Memory B cell (primary cell): ENCODE results near the gene ZNF629.
A peak's percentile ranks its signal among the peaks of the same experiment; 100 is the strongest.

ENCODE experiments used
- ATAC-seq: fragments of 150-1000 bp; cut with Tn5 transposase; 2 replicates; pipeline ENCODE4 v1.10.0; 2021; ENCODE audit warnings: low read depth, mild to moderate bottlenecking, moderate library complexity
- DNase-seq, 2 donors: peaks; one replicate each; pipeline ENCODE4 v3.0.0; 2022; ENCODE audit warnings: low spot score in 2 of 2
- H3K27ac Mint-ChIP-seq: one replicate; pipeline ENCODE4 v1.8.0; 2022; ENCODE audit warnings: mild to moderate bottlenecking, moderate library complexity, mixed read lengths
- H3K27me3 Mint-ChIP-seq: one replicate; pipeline ENCODE4 v1.8.0; 2022; ENCODE audit warnings: mixed read lengths
- H3K36me3 Mint-ChIP-seq: one replicate; pipeline ENCODE4 v1.8.0; 2022; ENCODE audit warnings: mild to moderate bottlenecking, mixed read lengths
- H3K4me1 Mint-ChIP-seq: one replicate; pipeline ENCODE4 v1.8.0; 2022; ENCODE audit warnings: mixed read lengths
- H3K4me3 Mint-ChIP-seq: one replicate; pipeline ENCODE4 v1.8.0; 2022; ENCODE audit warnings: mild to moderate bottlenecking, moderate library complexity, mixed read lengths
- H3K9me3 Mint-ChIP-seq: one replicate; pipeline ENCODE4 v1.8.0; 2022; ENCODE audit warnings: mixed read lengths

ZNF629 gene

DNA sequence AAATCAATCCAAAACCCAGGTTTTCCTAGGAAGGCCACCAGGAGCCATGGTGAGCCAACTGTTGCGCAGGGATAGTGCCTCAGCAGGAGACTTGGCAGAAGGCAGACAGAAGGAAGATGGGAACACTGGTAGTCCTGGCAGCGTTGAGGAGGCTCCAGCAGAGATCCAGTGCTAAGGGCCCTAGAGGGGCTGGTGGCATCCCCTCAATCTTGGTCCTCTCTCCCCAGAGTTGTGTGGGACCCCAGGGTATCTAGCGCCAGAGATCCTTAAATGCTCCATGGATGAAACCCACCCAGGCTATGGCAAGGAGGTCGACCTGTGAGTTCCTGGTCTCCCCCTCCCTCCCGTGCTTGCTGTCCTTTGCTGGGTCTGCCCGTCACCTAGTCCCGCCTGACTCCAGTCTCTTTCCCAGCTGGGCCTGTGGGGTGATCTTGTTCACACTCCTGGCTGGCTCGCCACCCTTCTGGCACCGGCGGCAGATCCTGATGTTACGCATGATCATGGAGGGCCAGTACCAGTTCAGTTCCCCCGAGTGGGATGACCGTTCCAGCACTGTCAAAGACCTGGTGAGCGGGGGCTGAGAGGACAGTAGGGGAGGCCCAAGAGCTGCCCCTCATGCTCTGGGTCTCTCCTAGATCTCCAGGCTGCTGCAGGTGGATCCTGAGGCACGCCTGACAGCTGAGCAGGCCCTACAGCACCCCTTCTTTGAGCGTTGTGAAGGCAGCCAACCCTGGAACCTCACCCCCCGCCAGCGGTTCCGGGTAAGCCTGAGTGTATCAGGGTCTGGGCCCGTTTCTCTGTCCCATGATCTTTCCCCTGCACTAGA lies 30.8 kb downstream of the ZNF629 start:
- Mint-ChIP-seq H3K36me3 (peaks cover 15% of the 10 kb centered on the region), H3K4me1 (peaks cover 18% of the 10 kb centered on the region), H3K9me3 (no peaks in the 10 kb centered on the region), H3K27me3 (no peaks in the 10 kb centered on the region), H3K4me3 (no peak overlapping the region), H3K27ac (no peak overlapping the region)
- ATAC-seq: no peak
- DNase-seq: no peak

DNA sequence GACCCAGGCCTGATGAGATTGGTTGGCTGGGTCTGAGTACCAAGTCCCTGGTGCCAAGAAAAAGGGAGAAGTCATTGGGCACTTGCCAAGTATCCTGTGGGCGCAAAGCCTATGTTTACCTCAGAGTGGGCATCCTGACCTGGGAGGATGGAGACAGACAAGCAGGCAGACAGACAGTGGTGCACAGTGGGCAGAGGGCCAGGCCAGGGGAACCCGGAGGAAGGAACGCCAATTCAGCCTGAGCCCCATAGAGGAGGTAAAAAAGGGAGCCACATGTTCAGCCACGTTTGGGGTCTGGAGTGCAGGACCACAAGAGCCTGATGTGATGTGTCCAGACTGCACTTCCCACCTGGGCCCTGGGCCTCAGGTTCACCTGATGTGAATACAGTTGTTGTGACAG lies 33.4 kb downstream of the ZNF629 start:
- ATAC-seq: no peak
- Mint-ChIP-seq H3K27ac (no peak overlapping the region), H3K9me3 (no peaks in the 10 kb centered on the region), H3K36me3 (peaks cover 18% of the 10 kb centered on the region), H3K4me1 (peaks cover 13% of the 10 kb centered on the region), H3K4me3 (no peak overlapping the region), H3K27me3 (no peaks in the 10 kb centered on the region)
- DNase-seq: no peak

DNA sequence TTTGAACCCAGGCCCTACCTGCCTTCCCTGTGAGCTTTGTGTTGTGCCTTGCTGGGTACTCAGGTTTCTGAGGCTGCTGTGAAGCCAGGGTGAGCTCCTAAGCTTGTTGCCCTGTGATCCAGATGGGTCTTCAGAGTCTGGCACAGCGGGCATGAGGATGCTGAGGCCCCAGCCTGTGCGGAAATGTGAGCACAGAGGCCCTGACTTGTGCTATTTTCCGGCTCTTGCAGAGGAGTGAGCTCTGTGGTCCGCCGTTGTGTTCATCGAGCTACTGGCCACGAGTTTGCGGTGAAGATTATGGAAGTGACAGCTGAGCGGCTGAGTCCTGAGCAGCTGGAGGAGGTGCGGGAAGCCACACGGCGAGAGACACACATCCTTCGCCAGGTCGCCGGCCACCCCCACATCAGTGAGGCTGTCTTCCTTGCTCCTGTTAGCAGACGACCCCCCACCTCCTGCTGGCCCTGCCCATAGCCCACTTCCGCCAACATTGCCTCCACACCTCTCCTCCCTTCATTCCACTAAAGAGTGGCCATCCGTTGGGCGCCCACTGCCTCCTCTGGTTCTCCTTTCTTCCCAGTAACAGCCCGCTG lies 36.0 kb downstream of the ZNF629 start:
- Mint-ChIP-seq H3K36me3 (peaks cover 18% of the 10 kb centered on the region), H3K9me3 (no peaks in the 10 kb centered on the region), H3K27ac (no peak overlapping the region), H3K4me1 (peaks cover 17% of the 10 kb centered on the region), H3K4me3 (no peak overlapping the region), H3K27me3 (no peaks in the 10 kb centered on the region)
- ATAC-seq (no peak), DNase-seq (no peak)

GRCh38 chr16:30750201-30750600 lies 36.8 kb downstream of the ZNF629 start:
- H3K4me3 Mint-ChIP-seq: peak overlapping the region; percentile 94
- H3K9me3 Mint-ChIP-seq: no peaks in the 10 kb centered on the region
- peaks cover 16% of the 10 kb centered on the region for H3K36me3 Mint-ChIP-seq

DNA sequence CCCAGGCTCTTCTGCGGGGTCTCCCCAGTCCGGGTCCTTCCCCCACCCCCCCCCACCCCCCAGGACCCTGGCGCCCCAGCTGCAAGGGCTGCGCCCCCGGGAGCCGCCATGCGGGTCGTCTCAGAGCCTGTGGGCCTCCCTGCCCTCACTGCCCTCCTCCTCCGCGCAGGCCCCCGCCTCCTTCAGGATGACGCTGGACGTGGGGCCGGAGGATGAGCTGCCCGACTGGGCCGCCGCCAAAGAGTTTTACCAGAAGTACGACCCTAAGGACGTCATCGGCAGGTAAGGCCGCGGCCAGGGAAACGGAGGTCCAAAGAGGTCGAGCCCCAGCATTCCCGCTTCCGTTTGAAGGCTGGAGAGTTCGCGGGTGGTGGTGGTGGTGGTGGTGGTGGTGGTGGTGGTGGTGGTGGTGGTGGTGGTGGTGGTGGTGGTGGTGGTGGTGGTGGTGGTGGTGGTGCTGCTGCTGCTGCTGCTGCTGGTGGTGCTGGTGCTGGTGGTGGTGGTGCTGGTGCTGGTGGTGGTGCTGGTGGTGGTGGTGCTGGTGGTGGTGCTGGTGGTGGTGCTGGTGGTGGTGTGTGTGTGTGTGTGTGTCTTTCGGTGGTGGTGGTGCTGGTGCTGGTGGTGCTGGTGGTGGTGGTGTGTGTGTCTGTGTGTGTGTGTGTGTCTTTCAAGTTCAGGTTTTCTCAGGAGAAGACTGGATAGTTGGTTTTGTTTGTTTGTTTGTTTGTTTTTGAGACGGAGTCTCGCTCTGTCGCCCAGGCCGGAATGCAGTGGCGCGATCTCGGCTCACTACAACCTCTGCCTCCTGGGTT lies 38.2 kb downstream of the ZNF629 start:
- Mint-ChIP-seq H3K4me1 (peaks cover 17% of the 10 kb centered on the region), H3K27ac (peak overlapping the region; percentile 80), H3K4me3 (peak overlapping the region; percentile 94), H3K36me3 (peaks cover 16% of the 10 kb centered on the region), H3K9me3 (no peaks in the 10 kb centered on the region), H3K27me3 (no peaks in the 10 kb centered on the region)
- DNase-seq: no peak
- ATAC-seq: no peak

More at GRCh38 chr16:30750201-30750600, 36.8 kb downstream of the ZNF629 start:
- peaks cover 17% of the 10 kb centered on the region for H3K4me1 Mint-ChIP-seq
- ATAC-seq: no peak
- H3K27ac Mint-ChIP-seq: no peak overlapping the region
- no peak for DNase-seq
- H3K27me3 Mint-ChIP-seq: no peaks in the 10 kb centered on the region

DNA sequence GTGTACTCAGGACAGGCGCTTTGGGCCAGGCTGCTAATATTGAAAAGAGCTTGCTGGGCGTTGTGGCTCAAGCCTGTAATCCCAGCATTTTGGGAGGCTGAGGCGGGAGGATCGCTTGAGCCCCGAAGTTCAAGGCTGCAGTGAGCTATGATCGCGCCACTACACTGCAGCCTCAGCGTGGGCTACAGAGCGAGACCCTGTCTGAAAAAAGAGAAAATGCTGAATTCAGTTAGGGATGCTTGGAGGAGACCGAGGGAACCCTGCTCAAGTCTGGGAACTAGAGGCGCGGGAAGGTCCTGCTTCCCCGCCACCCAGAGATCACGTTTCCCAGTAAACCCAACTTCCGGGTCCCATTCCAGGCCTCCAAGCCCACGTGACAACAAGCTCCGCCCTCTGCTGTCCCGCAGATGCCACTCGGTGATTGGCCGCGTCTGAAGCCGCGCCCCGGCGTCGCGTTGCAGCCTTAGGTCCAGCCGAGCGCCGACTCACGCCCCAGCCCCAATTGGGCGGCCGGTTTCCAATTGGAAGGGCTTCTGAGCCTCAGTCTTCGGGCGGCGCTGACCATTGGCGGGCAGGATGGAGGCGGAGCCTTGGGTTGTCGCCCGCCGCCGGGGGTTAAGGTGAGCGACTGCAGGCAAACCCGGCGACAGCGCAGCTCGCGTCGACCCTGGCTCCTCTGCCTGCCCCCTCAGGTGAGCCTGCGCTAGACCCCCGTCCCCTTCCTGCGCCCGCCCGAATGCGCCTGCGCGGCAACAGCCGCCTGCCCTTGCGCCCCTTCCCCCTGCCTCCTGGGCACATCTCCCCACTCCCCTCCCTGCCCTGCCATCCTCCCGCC lies 39.0 kb downstream of the ZNF629 start, which contains the start of gene PHKG2:
Gene PHKG2 (plus strand): TSS at position 627 of the 835 bp plus-strand sequence. CDS start 396 bp downstream, outside the sequence.
- Mint-ChIP-seq H3K4me3 (peak within 1 kb of the TSS; percentile 94), H3K27me3 (no peaks in the 10 kb centered on the region), H3K36me3 (peaks cover 18% of the 10 kb centered on the region), H3K27ac (peak within 1 kb of the TSS; percentile 80), H3K9me3 (no peaks in the 10 kb centered on the region), H3K4me1 (peaks cover 17% of the 10 kb centered on the region)
- DNase-seq: peak; percentile 87 to 93
- peak; percentile 98 for ATAC-seq

- H3K4me1 Mint-ChIP-seq: peaks cover 17% of the 10 kb centered on the region
- DNase-seq (no peak), ATAC-seq (no peak)
- no peaks in the 10 kb centered on the region for H3K27me3 Mint-ChIP-seq
- H3K27ac Mint-ChIP-seq: peak overlapping the region; percentile 80
- no peaks in the 10 kb centered on the region for H3K9me3 Mint-ChIP-seq
- H3K36me3 Mint-ChIP-seq: peaks cover 18% of the 10 kb centered on the region
- H3K4me3 Mint-ChIP-seq: peak overlapping the region; percentile 94
Measured at GRCh38 chr16:30747331-30747730, 39.7 kb downstream of the ZNF629 start.

- Mint-ChIP-seq H3K9me3 (no peaks in the 10 kb centered on the region), H3K4me1 (peaks cover 22% of the 10 kb centered on the region), H3K36me3 (peaks cover 23% of the 10 kb centered on the region), H3K27ac (no peak overlapping the region), H3K4me3 (no peak overlapping the region), H3K27me3 (no peaks in the 10 kb centered on the region)
- ATAC-seq (no peak), DNase-seq (no peak)
Measured at GRCh38 chr16:30746638-30747175, 40.3 kb downstream of the ZNF629 start.

DNA sequence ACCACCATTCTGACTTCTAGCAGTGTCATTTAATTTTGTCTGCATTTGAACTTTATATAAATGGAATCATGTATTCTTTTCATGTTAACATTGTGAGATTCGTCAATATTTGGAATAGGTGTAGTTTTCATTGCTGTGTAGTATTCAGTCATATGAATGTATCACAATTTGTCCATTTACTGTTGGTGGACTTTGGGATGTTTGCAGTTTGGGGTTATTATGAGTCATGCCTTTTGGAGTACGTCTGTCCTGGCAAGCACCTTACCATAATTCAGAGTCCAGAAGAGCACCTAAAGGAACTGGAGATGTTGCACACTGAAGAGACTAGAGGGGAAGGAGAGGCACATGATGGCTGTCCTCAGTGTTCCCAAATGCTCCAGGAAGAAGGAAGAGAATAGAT lies 41.9 kb downstream of the ZNF629 start:
- no peak overlapping the region for H3K27ac Mint-ChIP-seq
- no peak overlapping the region for H3K4me3 Mint-ChIP-seq
- H3K9me3 Mint-ChIP-seq: no peaks in the 10 kb centered on the region
- peaks cover 24% of the 10 kb centered on the region for H3K4me1 Mint-ChIP-seq
- peaks cover 17% of the 10 kb centered on the region for H3K36me3 Mint-ChIP-seq
- no peaks in the 10 kb centered on the region for H3K27me3 Mint-ChIP-seq
- DNase-seq (no peak), ATAC-seq (no peak)

DNA sequence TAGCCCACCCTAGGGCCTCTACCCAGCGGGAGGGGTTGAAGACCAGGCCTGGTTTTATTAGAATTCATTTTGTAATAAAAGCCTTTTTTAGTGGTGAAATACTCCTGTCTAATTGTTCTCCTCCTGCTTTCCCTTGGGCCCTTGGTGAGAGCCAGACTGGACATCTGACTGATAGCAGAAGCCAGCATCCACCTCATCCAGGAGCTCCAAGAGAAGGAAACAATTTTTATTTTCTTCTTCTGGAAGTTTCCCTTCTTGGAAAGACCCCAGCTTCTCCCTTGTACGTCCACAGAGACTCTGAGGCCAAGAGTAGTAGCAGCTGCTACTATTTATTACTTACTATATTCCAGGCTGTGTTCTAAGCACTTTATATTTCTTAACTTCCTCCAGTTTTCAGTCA lies 42.8 kb downstream of the ZNF629 start:
- no peak overlapping the region for H3K27ac Mint-ChIP-seq
- H3K36me3 Mint-ChIP-seq: peaks cover 17% of the 10 kb centered on the region
- DNase-seq (no peak), ATAC-seq (no peak)
- no peaks in the 10 kb centered on the region for H3K9me3 Mint-ChIP-seq
- no peak overlapping the region for H3K4me3 Mint-ChIP-seq
- no peaks in the 10 kb centered on the region for H3K27me3 Mint-ChIP-seq
- peaks cover 21% of the 10 kb centered on the region for H3K4me1 Mint-ChIP-seq

- no peak for ATAC-seq
- H3K4me3 Mint-ChIP-seq: no peak overlapping the region
- H3K27ac Mint-ChIP-seq: no peak overlapping the region
- H3K27me3 Mint-ChIP-seq: no peaks in the 10 kb centered on the region
- H3K4me1 Mint-ChIP-seq: peaks cover 18% of the 10 kb centered on the region
- no peak for DNase-seq
- peaks cover 19% of the 10 kb centered on the region for H3K36me3 Mint-ChIP-seq
- no peaks in the 10 kb centered on the region for H3K9me3 Mint-ChIP-seq
Measured at GRCh38 chr16:30743716-30744115, 43.3 kb downstream of the ZNF629 start.

DNA sequence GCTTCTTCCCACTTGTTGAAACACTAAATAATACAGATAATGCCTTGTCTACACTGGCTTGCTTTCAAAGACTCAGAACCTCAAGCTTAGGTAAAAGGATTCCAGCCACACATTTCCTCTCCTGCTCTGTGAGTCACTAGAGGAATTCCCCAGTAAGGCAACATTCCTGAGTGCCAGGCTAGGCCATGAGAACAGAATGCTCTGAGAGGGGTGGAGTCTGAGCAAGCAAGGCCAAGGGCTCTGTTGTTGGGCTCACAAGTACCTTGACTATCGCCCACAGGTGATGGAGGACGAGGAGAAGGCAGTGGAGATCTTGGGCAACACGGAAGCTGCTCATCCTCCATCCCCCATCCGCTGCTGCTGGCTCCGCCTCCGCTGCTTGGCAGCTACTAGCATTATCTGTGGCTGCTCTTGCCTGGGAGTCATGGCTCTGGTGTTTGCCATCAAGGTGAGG lies 45.5 kb downstream of the ZNF629 start:
- ATAC-seq (no peak), DNase-seq (no peak)
- Mint-ChIP-seq H3K27ac (no peak overlapping the region), H3K4me1 (peaks cover 12% of the 10 kb centered on the region), H3K27me3 (no peaks in the 10 kb centered on the region), H3K9me3 (no peaks in the 10 kb centered on the region), H3K4me3 (no peak overlapping the region), H3K36me3 (peaks cover 30% of the 10 kb centered on the region)
